Keratinocyte (primary cell): ENCODE measurements around the gene DCAF6. TPM values are rescaled to one million over a fixed set of nuclear protein-coding genes. Genes with fewer than 3 reads are reported as not detected.

Experiments
- DNase-seq: peaks from one replicate; pipeline ENCODE4 v3.0.0-alpha.2; 2011; ENCODE audit warnings: low read depth, missing footprints, low spot score
- FAIRE-seq: peaks from 2 replicates; lab custom pipeline; 2011; peaks lifted over from hg19 to GRCh38; lab: Jason Lieb, UNC
- H2AFZ ChIP-seq: 2 replicates; pipeline ENCODE4 v1.6.0; 2012; ENCODE audit warnings: low read length, control low read depth, inconsistent platforms; ENCODE audit not compliant: control insufficient read depth
- H3K27ac ChIP-seq: 2 replicates; pipeline ENCODE4 v1.5.1; 2011; ENCODE audit warnings: low read length; ENCODE audit not compliant: control insufficient read depth, insufficient read depth
- H3K27me3 ChIP-seq: 3 replicates; pipeline ENCODE4 v1.6.0; 2011; ENCODE audit warnings: low read length; ENCODE audit not compliant: control insufficient read depth, insufficient read depth; ENCODE audit errors: extremely low read depth
- H3K36me3 ChIP-seq, 2 experiments: 2 replicates in 1 of 2; 3 replicates in 1 of 2; pipeline ENCODE4 v1.5.1; 2011; ENCODE audit warnings: low read length in 2 of 2, mild to moderate bottlenecking in 1 of 2; ENCODE audit not compliant: control insufficient read depth in 2 of 2, insufficient read depth in 2 of 2; ENCODE audit errors: extremely low read depth in 1 of 2
- H3K4me1 ChIP-seq: 3 replicates; pipeline ENCODE4 v1.5.1; 2011; ENCODE audit warnings: low read length; ENCODE audit not compliant: control insufficient read depth, insufficient read depth; ENCODE audit errors: extremely low read depth
- H3K4me2 ChIP-seq: 3 replicates; pipeline ENCODE4 v1.6.0; 2011; ENCODE audit warnings: low read depth, low read length; ENCODE audit not compliant: control insufficient read depth, insufficient read depth; ENCODE audit errors: extremely low read depth
- H3K4me3 ChIP-seq, 3 experiments: fragments of 200-600 bp in 1 of 3; sonication (generic) in 1 of 3; 2 replicates in 2 of 3; 3 replicates in 1 of 3; pipeline ENCODE4 v1.5.1; 2011 to 2016; ENCODE audit warnings: low read length in 3 of 3, mild to moderate bottlenecking in 3 of 3, control low read depth in 2 of 3, inconsistent platforms in 1 of 3, low read depth in 1 of 3, mixed read lengths in 1 of 3, mixed run types in 1 of 3, moderate library complexity in 1 of 3; ENCODE audit not compliant: control insufficient read depth in 2 of 3, insufficient read depth in 2 of 3; ENCODE audit errors: extremely low read depth in 1 of 3
- H3K79me2 ChIP-seq: 2 replicates; pipeline ENCODE4 v1.6.0; 2012; ENCODE audit warnings: low read length; ENCODE audit not compliant: control insufficient read depth, insufficient read depth
- H3K9ac ChIP-seq: 3 replicates; pipeline ENCODE4 v1.6.0; 2011; ENCODE audit warnings: low read length; ENCODE audit not compliant: control insufficient read depth, insufficient read depth; ENCODE audit errors: extremely low read depth
- H3K9me1 ChIP-seq: 3 replicates; pipeline ENCODE4 v1.6.0; 2011; ENCODE audit warnings: low read length; ENCODE audit not compliant: control insufficient read depth, insufficient read depth; ENCODE audit errors: extremely low read depth
- H3K9me3 ChIP-seq: 2 replicates; pipeline ENCODE4 v1.5.1; 2012; ENCODE audit warnings: low read depth, low read length; ENCODE audit not compliant: control insufficient read depth
- H4K20me1 ChIP-seq: 3 replicates; pipeline ENCODE4 v1.6.0; 2011; ENCODE audit warnings: low read length; ENCODE audit not compliant: control insufficient read depth, insufficient read depth; ENCODE audit errors: extremely low read depth
- EZH2 ChIP-seq: IDR thresholded peaks from one replicate; pipeline ENCODE4 v1.6.1; 2012; ENCODE audit warnings: inconsistent platforms, mild to moderate bottlenecking, low read length, moderate library complexity
- dilution Hi-C: fragments of 300-500 bp; cut with MboI; formaldehyde crosslinking; loops from one replicate; pipeline ENCODE4 v1.7.0; 2020; ENCODE audit warnings: low sequenced_read_pairs; ENCODE audit not compliant: extremely low pct_ligation_motif_present
- polyA plus RNA-seq, 5 experiments: library from polyadenylated mRNA; depleted of rRNA in 3 of 5; stranded (reverse) in 3 of 5; stranded (forward) in 1 of 5; unstranded in 1 of 5; fragments of >200 nt; gene quantifications; 1 replicate in 1 of 5; 2 replicates in 3 of 5; 3 replicates in 1 of 5; pipeline versions ENCODE4 v1.2.1 to v1.2.3, GENCODE V29; 2011 to 2012; ENCODE audit warnings: missing spikeins in 2 of 5, low read depth in 1 of 5, low replicate concordance in 1 of 5
- TF ChIP-seq, protein P1 (sequence below), 3 experiments: IDR thresholded peaks in 1 of 3; conservative IDR thresholded peaks in 1 of 3; optimal IDR thresholded peaks in 1 of 3; 2 replicates in 2 of 3; 3 replicates in 1 of 3; pipeline versions ENCODE3 to v1.5.1; 2011; ENCODE audit warnings: low read length in 3 of 3, mild to moderate bottlenecking in 3 of 3, moderate library complexity in 2 of 3, control low read depth in 1 of 3, inconsistent platforms in 1 of 3; ENCODE audit not compliant: insufficient read depth in 2 of 3; ENCODE audit errors: extremely low read depth in 1 of 3

Gene DCAF6
- polyA plus RNA-seq, 1 donor (not counting 4 experiments of a cell fraction or from before 2014, with no cell fraction given), result 109 TPM

DNA sequence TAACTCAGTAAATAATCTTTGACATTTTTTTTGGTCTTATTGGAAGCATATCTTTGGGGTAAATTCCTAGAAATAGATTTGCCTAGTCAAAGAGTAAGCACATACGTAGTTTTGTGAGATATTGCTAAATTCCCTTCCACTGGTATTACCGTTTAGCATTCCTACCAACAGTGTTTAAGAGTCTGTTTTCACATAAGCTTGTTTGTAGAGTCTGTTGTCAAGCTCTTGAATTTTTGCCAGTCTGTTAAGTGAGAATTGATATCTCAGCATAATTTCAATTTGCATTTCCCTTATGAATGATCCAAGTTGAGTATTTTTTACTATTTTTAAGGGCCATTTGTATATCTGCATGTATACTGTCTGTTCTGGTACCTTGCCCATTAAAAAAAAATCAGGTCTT is 37.3 kb downstream of the DCAF6 start:
- peaks cover 4 to 10% of the 10 kb centered on the region in 2 experiments for H3K36me3 ChIP-seq

DNA sequence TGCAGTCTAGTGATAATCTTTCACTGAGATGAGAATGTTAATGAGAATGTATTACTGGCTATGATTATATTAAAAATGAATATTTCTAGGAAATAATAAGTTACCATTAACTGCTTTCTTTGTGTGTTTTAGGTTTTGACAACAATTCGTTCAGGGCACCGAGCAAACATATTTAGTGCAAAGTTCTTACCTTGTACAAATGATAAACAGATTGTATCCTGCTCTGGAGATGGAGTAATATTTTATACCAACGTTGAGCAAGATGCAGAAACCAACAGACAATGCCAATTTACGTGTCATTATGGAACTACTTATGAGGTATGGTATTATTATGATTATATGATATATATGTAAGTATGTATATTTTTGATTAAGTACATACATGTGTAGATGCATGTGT is 38.2 kb downstream of the DCAF6 start:
- no peak overlapping the region for H3K4me3 ChIP-seq
- H3K79me2 ChIP-seq, result peaks cover 4% of the 10 kb centered on the region
- no peaks in the 10 kb centered on the region for H3K9me1 ChIP-seq
- H3K27me3 ChIP-seq, result no peaks in the 10 kb centered on the region
- dilution Hi-C loops, result no loop called here
- H3K4me1 ChIP-seq, result no peaks in the 10 kb centered on the region
- FAIRE-seq, result no peak
- no peaks in the 10 kb centered on the region for H4K20me1 ChIP-seq
- H3K9me3 ChIP-seq, result no peaks in the 10 kb centered on the region
- H2AFZ ChIP-seq, result no peak overlapping the region
- no peak for TF ChIP-seq EZH2
- TF ChIP-seq, protein P1, sequence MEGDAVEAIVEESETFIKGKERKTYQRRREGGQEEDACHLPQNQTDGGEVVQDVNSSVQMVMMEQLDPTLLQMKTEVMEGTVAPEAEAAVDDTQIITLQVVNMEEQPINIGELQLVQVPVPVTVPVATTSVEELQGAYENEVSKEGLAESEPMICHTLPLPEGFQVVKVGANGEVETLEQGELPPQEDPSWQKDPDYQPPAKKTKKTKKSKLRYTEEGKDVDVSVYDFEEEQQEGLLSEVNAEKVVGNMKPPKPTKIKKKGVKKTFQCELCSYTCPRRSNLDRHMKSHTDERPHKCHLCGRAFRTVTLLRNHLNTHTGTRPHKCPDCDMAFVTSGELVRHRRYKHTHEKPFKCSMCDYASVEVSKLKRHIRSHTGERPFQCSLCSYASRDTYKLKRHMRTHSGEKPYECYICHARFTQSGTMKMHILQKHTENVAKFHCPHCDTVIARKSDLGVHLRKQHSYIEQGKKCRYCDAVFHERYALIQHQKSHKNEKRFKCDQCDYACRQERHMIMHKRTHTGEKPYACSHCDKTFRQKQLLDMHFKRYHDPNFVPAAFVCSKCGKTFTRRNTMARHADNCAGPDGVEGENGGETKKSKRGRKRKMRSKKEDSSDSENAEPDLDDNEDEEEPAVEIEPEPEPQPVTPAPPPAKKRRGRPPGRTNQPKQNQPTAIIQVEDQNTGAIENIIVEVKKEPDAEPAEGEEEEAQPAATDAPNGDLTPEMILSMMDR (optimal IDR thresholded peaks at IDR 0.05 in 1 of 3, IDR thresholded peaks at IDR 0.05 in 1 of 3, conservative IDR thresholded peaks at IDR 0.05 in 1 of 3; ENCODE audit: extremely low read depth in 1 of 3, insufficient read depth in 2 of 3, low read length in 3 of 3), result no peak
- H3K9ac ChIP-seq, result no peak overlapping the region
- peaks cover 4 to 10% of the 10 kb centered on the region in 2 experiments for H3K36me3 ChIP-seq
- H3K27ac ChIP-seq, result no peak overlapping the region
- DNase-seq, result no peak
- no peak overlapping the region for H3K4me2 ChIP-seq

More for the DNA sequence above, 37.3 kb downstream of the DCAF6 start:
- no peak overlapping the region for H3K4me3 ChIP-seq
- no peak overlapping the region for H3K4me2 ChIP-seq
- no peaks in the 10 kb centered on the region for H3K27me3 ChIP-seq
- H3K9me1 ChIP-seq, result no peaks in the 10 kb centered on the region
- no peak overlapping the region for H3K9ac ChIP-seq
- DNase-seq (no peak), FAIRE-seq (no peak)
- H2AFZ ChIP-seq, result no peak overlapping the region
- dilution Hi-C loops, result no loop called here
- H4K20me1 ChIP-seq, result no peaks in the 10 kb centered on the region
- H3K4me1 ChIP-seq, result no peaks in the 10 kb centered on the region
- H3K79me2 ChIP-seq, result peaks cover 2% of the 10 kb centered on the region
- H3K9me3 ChIP-seq, result no peaks in the 10 kb centered on the region
- TF ChIP-seq, protein P1 (optimal IDR thresholded peaks at IDR 0.05 in 1 of 3, IDR thresholded peaks at IDR 0.05 in 1 of 3, conservative IDR thresholded peaks at IDR 0.05 in 1 of 3; ENCODE audit: extremely low read depth in 1 of 3, insufficient read depth in 2 of 3, low read length in 3 of 3), result no peak
- TF ChIP-seq EZH2, result no peak
- H3K27ac ChIP-seq, result no peak overlapping the region
